GM12801 (cell line): ENCODE measurements around the gene HMGA1.

Source experiments
- TF ChIP-seq, protein P1 (sequence below): IDR thresholded peaks from one replicate; pipeline ENCODE4 v1.5.1; 2011; ENCODE audit warnings: control low read depth; ENCODE audit not compliant: insufficient read length; ENCODE audit errors: extremely low read depth

Gene HMGA1

DNA sequence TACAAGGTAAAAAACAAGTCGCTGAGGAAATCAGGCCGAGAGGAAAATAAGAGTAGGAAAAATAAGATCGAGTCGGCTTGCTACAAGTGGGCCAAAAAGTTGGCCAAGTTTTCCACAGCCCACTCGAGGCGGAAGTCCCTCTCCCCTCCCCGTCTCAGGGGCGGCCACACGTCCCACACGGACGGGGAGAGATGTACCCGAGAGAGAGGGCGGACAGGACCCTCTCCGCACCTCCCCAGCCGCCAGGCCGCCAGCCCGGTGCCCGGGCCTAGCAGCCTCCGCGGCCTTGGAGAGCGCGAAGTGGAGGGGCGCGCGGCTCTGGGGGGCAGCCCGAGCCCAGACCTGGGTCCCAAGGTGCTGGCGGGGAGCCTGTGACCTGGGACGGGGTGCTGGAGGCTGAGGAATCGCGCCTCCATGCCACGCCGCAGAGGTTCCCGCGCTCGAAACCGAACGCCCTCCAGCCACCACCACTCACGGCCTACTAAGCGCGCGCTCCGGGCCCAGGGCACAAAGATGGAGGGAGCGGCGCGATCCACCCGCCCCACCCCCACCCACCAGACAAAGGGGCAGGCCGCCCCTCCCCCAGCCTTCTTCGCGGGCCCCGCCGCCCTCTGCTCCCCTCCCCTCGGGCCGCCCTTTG lies 1.9 kb upstream of the HMGA1 start:
- TF ChIP-seq, protein P1, sequence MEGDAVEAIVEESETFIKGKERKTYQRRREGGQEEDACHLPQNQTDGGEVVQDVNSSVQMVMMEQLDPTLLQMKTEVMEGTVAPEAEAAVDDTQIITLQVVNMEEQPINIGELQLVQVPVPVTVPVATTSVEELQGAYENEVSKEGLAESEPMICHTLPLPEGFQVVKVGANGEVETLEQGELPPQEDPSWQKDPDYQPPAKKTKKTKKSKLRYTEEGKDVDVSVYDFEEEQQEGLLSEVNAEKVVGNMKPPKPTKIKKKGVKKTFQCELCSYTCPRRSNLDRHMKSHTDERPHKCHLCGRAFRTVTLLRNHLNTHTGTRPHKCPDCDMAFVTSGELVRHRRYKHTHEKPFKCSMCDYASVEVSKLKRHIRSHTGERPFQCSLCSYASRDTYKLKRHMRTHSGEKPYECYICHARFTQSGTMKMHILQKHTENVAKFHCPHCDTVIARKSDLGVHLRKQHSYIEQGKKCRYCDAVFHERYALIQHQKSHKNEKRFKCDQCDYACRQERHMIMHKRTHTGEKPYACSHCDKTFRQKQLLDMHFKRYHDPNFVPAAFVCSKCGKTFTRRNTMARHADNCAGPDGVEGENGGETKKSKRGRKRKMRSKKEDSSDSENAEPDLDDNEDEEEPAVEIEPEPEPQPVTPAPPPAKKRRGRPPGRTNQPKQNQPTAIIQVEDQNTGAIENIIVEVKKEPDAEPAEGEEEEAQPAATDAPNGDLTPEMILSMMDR, result no peak

DNA sequence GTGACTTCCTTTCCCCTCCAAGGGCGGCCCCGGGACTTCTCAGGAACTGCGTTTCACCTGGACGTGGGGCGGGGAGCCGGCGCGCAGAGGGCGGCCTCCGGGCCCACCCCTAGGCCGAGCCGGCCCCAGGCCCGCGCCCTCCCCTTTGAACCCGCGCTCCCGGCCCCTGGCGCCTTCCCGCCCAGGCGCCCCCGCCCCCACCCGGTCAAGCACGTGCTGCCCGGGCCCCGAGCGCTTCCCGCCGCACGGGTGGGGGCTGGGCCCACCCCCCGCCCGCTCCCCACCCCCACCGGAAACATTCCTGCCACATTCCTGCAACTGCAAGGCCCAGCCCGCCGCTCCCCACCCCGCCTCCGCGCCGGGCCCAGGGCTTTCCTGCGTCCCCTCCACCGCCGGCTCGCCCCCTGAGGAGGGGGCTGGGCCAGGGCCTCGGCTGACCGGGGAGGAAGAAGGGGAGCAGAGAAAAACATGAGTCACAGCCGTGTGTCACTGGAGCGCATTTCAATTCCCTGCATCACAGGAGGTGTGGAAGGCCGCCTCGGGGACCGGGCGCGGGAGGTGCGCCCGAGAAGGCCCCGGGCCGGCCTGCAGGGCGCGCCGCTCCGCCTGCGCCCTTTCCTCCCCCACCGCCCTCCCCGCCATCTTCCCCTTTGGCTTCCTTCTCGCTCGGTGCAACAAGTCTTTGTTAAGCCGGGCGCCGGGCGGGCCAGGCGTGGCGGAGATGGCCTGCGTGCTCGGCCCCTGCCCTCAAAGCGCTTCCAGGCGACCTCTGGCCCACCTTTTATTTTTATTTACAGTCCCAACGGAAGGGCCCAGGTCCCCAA lies 1.2 kb upstream of the HMGA1 start:
- TF ChIP-seq, protein P1, result no peak

DNA sequence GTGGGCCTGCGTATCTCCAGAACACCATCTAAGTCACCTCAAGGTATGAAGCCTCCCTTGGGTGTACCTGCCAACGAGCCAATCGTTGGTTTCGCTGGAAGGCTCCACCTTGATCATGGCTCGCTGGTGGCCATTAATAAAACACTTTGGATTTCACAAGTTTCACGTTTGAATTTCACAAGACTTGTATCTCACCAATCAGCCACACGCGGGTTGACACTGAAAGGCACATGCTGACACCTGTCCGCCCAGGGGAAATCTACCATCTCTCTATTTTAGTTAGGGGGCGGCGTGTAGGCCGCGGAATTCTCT lies 586 bp upstream of the HMGA1 start:
- TF ChIP-seq, protein P1, result no peak

DNA sequence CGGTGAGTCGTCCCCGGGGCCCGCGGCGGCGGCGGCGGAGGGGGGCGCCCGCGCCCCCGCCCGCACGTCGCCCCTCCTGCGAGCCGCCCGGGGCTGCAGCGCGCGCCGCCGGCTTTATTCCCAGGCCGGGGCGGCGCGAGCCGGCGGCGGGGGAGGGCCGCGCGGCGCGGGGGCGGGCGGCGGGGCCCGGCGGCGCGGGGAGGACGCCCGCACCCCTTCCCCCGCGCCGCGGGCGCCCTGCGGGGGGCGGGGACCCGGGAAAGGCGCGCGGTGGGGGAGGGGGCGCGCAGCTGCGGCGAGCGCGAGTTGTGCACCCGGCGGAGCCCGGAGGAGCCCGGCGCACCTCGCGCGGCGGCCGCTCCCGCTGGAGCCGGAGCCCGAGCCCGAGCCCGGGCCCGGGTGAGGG lies 646 bp downstream of the HMGA1 start:
- TF ChIP-seq, protein P1, result no peak

DNA sequence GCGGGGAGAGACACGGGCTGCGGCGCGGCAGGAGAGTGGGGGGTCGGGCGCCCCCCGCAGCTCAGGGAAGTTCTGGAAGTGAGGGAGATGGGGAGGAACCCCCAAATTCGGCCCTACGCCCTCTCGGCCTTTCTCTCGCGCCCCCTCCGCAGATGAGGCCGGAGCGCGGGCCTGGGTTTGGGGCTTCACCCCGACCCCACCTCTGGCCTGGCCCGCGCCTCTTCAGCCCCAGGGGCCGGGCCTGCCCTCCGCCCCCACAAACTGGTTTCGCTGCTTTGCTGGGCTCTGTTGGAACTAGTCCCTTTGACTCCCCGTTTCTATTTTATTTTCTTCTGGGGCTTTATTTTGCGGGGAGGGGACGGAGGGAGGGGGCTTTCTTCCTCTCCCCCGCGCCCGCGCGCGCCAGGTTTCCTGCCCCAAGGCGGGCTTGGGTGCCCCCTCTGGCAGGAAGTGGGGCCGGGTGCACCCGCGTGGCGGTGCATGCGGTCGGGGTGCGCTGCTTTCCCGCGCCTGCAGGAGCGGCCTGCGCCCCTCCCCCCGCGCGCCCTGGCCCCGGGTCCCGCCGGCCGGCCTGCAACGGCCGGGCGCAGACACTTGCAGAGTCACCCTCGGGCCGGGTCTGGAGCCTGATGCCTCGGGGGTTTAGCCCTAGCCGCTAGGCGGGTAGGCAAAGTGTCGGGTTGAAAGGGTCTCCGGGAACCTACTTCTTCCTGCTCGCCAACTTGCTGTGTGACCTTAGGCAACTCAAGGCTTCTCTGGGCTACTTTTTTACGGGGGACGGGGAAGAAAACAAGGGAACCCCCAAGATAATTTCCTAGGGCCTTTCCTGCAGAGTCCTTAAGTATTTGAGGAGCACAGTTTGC lies 1.3 kb downstream of the HMGA1 start:
- TF ChIP-seq, protein P1, result no peak

DNA sequence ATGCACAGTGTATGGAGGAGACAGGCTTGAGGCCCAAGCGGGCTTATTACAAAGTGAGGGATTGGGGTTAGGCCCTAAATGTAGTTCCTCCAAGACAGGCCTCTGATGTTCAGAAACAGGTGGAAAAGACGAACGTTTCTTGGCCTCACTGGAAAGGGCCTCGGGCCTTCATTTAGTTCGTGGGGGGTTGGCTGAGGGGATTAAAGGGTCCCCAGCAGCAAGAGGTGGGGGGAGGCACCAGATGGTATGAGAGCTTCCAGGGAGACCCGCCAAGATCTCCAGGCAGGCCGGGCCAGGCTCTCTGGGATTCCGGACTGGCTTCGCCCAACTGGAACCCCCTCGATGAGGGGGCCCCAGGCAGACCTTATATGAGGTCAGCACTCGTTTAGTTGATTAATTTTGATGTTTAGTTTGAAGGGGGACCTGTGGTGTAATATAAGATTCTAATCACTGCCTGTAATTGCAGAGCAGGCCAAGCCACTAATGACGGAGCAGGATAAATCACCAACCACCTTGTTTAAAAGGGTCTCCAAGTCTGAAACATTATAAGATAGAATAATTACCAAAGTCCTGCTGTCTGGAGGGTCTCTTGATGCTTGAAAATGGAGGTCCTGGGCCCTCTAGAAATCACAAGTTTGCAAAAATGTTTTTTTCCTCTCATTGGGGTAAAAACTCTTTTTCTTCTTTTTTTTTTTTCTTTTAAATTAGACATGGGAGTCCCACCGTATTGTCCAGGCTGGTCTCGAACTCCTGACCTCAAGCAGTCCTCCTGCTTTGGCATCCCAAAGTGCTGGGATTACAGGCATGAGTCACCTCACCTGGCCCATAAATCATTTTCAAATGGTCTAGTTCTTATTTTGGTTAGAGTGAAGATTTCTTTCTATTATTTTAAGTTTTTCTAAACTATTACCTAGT lies 2.2 kb downstream of the HMGA1 start:
- TF ChIP-seq, protein P1, result no peak
